Erythroblast (primary cell): ENCODE results near the gene KSR1.

Experiments used
- DNase-seq, 2 experiments: peaks; one replicate each; lab custom pipeline; 2025; lab: John Stamatoyannopoulos, UW
- GATA1 ChIP-seq: IDR thresholded peaks from 2 replicates; pipeline ENCODE4 v1.6.1; 2011; ENCODE audit warnings: low read depth, mild to moderate bottlenecking, control low read depth, low read length, moderate library complexity
- POLR2A ChIP-seq: IDR thresholded peaks from 2 replicates; pipeline ENCODE4 v1.6.1; 2011; ENCODE audit warnings: mild to moderate bottlenecking, low read length

Gene KSR1

DNA sequence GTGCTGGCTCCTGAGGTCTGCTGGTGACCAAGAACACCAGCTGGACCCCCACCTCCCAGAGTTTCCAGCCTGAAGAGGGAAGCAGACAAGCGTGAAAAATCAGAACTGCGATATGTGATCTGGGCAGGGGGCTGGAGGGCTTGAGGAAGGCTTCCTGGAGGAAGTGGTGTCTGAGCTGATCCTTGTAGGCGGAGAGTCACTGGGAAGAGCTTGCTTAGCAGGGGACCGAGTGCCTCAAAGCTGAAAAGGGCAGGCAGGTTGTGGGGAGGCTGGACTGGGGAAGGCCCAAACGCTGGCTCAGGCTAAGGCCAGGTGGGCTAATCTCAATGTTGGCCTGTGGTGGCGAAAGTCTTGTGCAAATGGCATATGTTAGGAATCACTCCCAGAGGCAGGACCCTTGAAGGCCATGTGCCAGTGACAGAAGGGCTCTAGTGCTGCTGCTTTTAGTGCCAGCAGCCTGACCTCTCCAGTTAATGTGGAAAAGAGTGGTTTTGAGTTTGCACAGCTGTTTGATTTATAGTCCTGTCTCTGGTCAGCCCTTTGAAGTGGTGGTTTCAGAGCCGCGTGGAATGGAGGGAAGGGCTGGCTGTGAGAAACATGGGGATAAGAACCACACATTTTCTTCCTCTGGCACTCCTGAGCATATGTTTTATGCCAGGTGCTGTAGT, 89.4 kb downstream of the KSR1 start:
- TF ChIP-seq POLR2A, result no peak
- TF ChIP-seq GATA1, result no peak
- DNase-seq, result no peak

DNA sequence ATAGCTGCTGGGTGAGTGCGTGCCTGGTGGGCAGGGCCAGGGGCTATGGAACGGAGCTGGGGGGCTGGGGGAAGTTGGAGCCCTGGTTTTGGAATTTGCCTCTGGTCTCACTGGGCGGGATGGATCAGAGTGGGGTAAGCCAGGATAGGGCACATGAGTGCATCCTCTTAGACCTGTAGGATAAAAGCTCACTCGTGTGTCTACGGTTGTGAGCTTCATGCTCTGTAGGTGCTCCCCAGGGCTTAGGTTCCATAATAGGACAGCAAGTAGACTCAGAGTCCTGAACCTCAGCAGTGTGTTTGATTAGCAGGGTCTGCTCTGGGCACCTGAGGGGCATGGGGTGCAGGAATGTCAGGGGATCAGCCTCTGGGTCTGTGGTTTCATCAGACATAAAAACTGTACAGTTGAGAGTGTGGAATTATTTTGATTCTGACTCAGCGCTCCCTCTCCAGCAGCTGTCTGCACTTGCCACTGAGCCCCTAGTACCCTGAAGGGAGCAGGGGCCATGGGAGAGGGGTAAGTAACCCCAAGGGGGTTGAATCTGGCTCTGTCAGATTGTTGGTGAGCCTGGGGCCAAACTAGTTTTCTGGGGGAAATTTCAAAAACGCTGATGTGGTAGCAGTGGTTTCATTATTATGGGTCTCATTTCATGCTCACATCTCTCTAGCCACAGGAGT, 90.5 kb downstream of the KSR1 start:
- peak; percentile 58 to 68 for DNase-seq
- no peak for TF ChIP-seq GATA1
- no peak for TF ChIP-seq POLR2A

DNA sequence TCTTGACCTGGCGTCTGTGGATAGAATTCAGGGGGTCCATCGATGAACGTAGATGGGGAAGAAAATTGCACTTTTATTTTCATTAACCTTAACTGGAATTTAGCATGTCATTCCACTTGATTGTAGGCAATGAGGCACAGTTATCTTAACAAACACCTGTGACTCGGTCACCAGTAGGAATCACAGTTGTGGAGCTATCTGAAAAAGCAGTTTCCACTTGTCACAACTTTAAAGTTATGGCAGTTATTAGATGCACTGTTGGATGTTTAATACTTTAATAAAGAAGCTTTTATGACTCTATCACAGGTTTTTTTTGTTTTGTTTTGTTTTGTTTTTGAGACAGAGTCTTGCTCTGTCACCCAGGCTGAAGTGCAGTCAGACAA, 91.0 kb downstream of the KSR1 start:
- DNase-seq, result peak; percentile 85 to 89
- TF ChIP-seq GATA1, result no peak
- TF ChIP-seq POLR2A, result no peak

DNA sequence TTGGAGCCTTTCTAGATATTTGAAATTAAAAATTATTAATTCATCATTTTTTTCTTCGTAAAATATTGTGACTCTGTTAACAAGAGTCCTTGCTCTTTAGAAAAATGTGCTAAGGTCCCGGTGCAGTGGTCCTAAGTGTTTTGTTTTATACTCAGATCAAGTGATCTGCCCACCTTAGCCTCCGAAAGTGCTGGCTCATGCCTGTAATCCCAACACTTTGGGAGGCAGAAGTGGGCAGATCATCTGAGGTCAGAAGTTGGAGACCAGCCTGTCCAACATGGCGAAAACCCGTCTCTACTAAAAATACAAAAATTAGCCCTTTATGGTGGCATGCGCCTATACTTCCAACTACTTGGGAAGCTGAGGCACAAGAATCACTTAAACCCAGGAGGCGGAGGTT, 92.1 kb downstream of the KSR1 start:
- TF ChIP-seq GATA1, result no peak
- TF ChIP-seq POLR2A, result no peak
- DNase-seq, result peak in 1 of 2 experiments; percentile 17

DNA sequence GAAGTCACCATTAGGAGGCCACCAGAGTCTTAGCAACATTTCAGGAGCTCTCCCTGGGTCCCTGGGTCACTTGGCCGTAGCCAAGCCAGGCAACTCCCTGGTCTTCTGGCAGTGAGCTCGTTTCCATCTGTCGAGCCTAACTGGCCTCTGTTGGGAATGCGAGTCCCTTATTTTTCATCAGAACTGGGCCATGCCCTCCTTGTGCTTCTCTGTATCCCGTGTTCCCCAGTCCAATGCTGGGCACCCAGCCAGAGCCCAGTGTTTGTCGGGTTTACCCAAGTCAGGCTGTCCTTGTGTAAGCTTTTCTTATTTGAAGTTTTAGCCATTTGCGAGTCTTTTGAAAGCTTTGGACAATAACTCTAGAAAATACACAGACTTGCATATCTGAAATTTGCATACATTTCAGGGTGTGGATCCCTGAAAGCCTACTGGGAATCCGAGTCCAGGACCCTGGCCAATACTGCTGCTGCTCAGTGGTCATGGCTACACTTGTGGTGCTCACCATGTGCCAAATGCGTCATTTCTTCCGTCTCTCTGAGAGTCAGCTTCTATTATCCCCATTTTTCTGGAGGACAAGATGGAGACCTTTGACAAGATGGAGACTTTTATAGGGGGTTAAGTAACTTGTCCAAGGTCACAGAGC, 93.1 kb downstream of the KSR1 start:
- no peak for DNase-seq
- TF ChIP-seq POLR2A (no peak), GATA1 (no peak)

DNA sequence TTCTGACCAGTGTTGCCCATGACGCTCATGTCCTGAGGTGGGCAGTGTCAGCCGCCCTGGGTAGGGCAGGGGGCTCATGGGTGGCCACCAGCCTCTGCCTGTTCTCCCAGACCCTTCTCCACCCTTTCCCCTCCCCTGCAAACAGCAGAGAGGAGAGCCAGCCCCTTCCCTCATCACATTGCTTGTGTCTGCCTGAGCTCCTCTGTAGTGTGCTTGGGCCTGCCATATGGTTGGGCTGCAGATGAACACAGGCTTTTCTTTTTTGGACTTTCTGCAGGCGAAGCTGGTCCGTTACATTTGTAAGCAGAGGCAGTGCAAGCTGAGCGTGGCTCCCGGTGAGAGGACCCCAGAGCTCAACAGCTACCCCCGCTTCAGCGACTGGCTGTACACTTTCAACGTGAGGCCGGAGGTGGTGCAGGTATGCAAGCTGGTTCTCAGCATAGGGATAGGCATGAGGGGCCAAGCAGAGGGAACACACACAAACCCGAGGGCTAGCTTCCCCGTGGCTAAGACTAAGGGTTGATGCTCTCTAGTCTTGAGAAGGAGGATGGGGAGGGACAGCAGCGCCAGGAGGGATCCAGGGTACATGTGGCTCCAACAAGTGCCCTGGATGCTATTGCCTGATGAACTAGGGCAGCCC, 94.2 kb downstream of the KSR1 start:
- no peak for DNase-seq
- TF ChIP-seq GATA1 (no peak), POLR2A (no peak)

DNA sequence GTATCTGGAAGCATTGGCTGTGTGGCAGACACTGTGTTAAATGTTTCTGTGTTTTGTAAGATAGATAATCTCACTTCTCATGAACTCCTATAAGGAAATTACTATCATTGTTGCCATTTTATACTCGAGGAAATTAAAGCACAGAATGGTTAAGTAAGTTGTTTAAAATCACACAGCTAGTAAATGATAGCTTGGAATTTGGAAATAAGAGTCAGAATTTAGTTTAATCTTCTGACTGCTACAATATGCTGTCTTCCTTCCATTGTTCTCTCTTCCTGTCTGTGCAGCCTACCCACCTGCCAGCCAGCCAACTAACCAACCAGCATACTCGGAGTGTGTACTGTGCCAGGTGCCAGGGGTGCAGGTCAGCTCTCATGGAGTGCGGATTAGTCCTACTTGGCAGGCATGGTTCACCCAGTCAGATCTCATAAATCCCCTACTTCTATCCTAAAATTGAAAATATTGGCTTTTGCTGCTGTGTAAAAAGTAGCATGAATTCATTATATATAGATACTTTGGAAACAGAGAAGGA, 94.8 kb downstream of the KSR1 start:
- TF ChIP-seq GATA1 (no peak), POLR2A (no peak)
- DNase-seq, result no peak

DNA sequence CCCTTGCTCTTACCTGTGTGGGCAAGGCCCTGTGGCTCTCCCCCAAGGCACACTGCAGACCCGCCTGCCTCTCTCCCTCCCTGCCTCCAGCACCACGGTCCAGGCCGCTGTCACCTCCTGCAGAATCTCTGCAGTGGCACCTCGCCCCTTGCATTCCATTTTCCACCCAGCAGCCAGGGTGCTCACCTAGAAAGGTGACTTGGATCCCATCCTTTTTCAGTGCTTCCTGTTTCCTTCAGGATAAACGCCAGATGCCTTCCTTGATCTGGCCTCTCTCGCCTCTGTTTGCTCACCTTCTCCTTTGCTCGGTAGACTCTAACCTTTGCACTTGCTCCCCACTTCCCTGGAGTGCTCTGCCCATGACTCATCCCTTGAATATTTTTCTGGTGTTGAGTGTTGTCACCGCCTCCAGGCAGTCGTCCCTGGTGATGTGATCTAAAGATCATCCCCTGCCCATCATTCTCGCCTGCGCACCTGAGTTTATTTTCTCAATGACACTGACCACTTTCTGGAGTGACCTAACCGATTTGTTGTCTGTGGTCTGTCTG, 95.5 kb downstream of the KSR1 start:
- DNase-seq, result peak in 1 of 2 experiments; percentile 28
- TF ChIP-seq GATA1, result no peak
- TF ChIP-seq POLR2A, result no peak

DNA sequence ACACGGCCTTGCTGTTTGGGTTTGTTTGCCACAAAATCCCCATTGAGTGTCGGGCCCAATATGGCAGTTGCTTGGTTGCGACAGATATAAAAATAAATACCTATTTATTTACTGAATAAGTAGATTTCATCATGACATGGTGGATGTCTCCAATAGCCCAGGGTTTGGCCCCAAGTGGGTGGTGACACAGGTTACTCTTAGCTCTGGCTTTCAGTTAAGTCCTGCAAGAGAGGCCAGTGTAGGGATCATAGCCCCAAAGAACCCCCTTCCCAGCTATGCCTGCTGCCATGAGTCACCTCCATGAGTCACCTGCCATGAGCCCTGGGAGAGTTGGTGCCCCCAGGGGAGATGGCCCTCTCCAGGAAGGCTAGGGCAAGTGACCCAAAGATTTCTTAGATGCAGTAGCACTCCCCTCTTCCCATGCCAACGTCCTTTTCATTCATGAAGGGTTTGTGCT, 96.1 kb downstream of the KSR1 start:
- peak in 1 of 2 experiments; percentile 54 for DNase-seq
- TF ChIP-seq POLR2A, result no peak
- TF ChIP-seq GATA1, result no peak

DNA sequence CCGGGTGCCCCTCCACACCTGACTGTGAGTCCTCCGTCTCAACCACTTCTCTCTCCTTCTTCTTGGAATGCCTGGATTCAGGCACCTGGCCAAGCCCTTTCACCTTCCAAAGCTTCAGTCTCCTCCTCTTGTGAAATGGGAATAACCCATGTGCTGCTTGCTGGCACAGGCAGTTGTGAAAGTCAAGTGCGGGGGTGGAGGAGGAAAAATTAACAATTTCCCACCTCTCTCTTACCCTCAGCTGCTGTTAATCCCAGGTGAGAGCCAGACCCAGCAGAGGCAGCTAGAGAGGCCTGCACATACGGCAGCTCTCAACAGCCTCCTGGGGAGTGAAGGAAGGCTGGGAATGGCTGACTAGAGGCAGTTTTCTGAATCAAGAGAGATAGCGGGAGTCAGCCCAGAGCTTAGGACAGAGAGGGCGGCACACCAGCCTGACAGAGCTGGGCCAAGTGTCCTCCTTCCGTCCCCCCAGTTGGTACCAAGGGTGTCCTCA, 96.8 kb downstream of the KSR1 start:
- DNase-seq, result no peak
- TF ChIP-seq POLR2A (no peak), GATA1 (no peak)

DNA sequence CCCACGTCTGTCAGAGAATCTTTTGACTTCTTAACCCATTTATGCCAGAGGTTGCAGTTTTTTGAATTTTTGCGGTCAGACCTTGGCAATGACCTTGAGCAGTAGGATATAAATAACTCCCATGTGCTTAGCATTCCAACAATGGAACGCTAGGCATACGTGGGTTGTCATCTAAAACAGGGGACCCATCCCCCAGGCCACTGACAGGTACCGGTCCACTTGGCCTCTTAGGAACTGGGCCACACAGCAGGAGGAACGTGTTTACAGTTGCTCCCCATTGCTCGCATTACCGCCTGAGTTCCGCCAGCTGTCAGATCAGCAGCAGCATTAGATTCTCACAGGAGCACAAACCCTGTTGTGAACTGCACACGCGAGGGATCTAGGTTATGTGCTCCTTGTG, 97.9 kb downstream of the KSR1 start:
- TF ChIP-seq POLR2A, result no peak
- no peak for TF ChIP-seq GATA1
- DNase-seq, result no peak

DNA sequence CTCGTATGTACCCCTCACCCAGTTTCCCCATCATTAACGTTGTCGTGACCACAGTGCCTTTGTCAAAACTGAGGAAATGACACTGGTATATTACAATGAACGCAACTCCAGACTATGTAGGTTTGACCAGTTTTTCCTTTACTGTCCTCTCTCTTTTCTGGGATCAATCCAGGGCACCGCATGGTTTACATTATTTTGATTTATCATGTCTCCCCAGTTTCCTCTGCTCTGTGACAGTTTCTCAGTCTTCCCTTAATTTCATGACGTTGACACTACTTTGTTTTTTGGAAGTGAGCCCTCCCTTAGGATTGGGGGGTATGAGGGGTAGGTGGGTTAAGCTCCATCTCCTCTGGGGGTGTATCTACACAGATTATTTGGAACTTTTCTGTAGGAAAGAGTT, 98.7 kb downstream of the KSR1 start:
- TF ChIP-seq GATA1 (no peak), POLR2A (no peak)
- no peak for DNase-seq

DNA sequence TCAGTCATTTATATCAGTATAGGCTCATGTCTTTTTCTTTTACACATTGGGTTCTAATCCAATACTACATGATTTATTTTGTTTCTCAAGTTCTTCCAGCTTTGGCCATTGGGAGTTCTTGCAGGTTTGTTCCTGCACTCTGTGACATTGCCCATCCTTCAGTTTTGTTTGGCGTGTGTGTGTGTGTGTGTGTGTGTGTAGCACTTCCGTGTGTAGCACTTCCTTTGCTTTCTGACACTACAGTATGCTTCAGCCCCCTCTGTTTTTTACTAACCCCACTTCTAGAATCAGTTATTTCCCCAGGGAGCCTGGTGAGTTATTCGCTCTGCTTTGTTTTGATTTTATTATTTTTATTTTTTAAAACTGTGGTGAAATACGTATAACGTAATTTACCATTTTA, 99.1 kb downstream of the KSR1 start:
- DNase-seq, result no peak
- no peak for TF ChIP-seq GATA1
- no peak for TF ChIP-seq POLR2A

DNA sequence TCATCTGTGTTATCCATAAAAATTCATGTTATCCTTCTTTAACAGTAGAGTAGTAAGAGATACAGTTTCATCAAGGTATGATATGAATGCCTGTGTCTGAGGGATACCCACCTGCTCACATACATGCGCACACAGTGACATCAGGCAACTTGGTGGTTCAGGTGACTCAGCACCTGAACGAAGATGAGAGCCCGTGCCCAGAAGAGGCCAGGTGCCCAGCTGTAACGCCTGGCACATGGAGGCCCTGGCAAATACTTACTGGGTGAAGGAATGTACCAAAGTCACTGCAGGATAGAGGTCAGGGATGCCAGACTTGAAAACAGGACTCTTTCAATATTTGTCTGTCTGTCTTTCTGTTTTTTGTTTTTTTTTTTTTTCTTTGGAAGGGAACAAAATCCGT, 102.1 kb downstream of the KSR1 start:
- DNase-seq, result no peak
- TF ChIP-seq GATA1 (no peak), POLR2A (no peak)
